CD14-positive monocyte (primary cell): ENCODE data around the gene LRRC61. TPM values are rescaled to one million over a fixed set of nuclear protein-coding genes. Genes with fewer than 3 reads are reported as not detected.

Experiments used
- DNase-seq, 3 donors: peaks; one replicate each; pipeline ENCODE4 v3.0.0-alpha.2; 2011 to 2022
- H2AFZ ChIP-seq: 2 replicates; pipeline ENCODE4 v1.6.0; 2012; ENCODE audit warnings: mild to moderate bottlenecking, low read depth, low read length, inconsistent platforms; ENCODE audit not compliant: insufficient read depth, poor library complexity, severe bottlenecking
- H3K27ac ChIP-seq, 2 donors: 1 replicate in 1 of 2; 2 replicates in 1 of 2; pipeline ENCODE4 v1.5.1; 2012 to 2013; ENCODE audit warnings: low read length in 2 of 2, control low read depth in 1 of 2, inconsistent platforms in 1 of 2, low read depth in 1 of 2, mild to moderate bottlenecking in 1 of 2
- H3K27me3 ChIP-seq, 2 donors: one replicate each; pipeline versions ENCODE4 v1.6.0 to v1.6.1; 2011 to 2013; ENCODE audit warnings: low read length in 2 of 2; ENCODE audit not compliant: control insufficient read depth in 2 of 2, insufficient read depth in 2 of 2
- H3K36me3 ChIP-seq, 2 donors: replicated peaks in 1 of 2; 1 replicate in 1 of 2; 2 replicates in 1 of 2; pipeline versions ENCODE4 v1.5.1 to v1.6.1; 2012 to 2013; ENCODE audit warnings: low read length in 2 of 2, control low read depth in 1 of 2, inconsistent platforms in 1 of 2, mild to moderate bottlenecking in 1 of 2; ENCODE audit not compliant: insufficient read depth in 2 of 2, control insufficient read depth in 1 of 2
- H3K4me1 ChIP-seq, 2 donors: 1 replicate in 1 of 2; 2 replicates in 1 of 2; pipeline versions ENCODE4 v1.5.1 to v1.6.1; 2012 to 2013; ENCODE audit warnings: low read length in 2 of 2, control low read depth in 1 of 2, inconsistent platforms in 1 of 2, mild to moderate bottlenecking in 1 of 2, moderate library complexity in 1 of 2; ENCODE audit not compliant: insufficient read depth in 2 of 2, control insufficient read depth in 1 of 2
- H3K4me2 ChIP-seq: replicated peaks from 2 replicates; pipeline ENCODE3; 2012; ENCODE audit warnings: low read length, moderate library complexity, mild to moderate bottlenecking; ENCODE audit not compliant: poor library complexity, severe bottlenecking; ENCODE audit errors: extremely low read depth
- H3K4me3 ChIP-seq, 3 experiments: fragments of 200-600 bp in 1 of 3; sonication (generic) in 1 of 3; replicated peaks in 1 of 3; 1 replicate in 2 of 3; 2 replicates in 1 of 3; pipeline ENCODE4 v1.5.1; 2011 to 2013; ENCODE audit warnings: low read length in 3 of 3, mild to moderate bottlenecking in 3 of 3, control low read depth in 2 of 3, low read depth in 2 of 3, inconsistent platforms in 1 of 3, moderate library complexity in 1 of 3
- H3K79me2 ChIP-seq: 2 replicates; pipeline ENCODE4 v1.6.0; 2012; ENCODE audit warnings: mild to moderate bottlenecking, control low read depth, inconsistent platforms, low read length, moderate library complexity; ENCODE audit not compliant: insufficient read depth
- H3K9ac ChIP-seq: 2 replicates; pipeline ENCODE4 v1.6.0; 2017; ENCODE audit warnings: low read length, mild to moderate bottlenecking; ENCODE audit not compliant: insufficient read depth, poor library complexity, severe bottlenecking
- H3K9me3 ChIP-seq, 2 donors: replicated peaks in 1 of 2; 1 replicate in 1 of 2; 2 replicates in 1 of 2; pipeline versions ENCODE4 v1.5.1 to v1.6.1; 2012 to 2013; ENCODE audit warnings: low read length in 2 of 2, control low read depth in 1 of 2; ENCODE audit not compliant: control insufficient read depth in 1 of 2, insufficient read depth in 1 of 2
- H4K20me1 ChIP-seq: 2 replicates; pipeline ENCODE4 v1.6.0; 2012; ENCODE audit warnings: mild to moderate bottlenecking, low read length, control low read depth, moderate library complexity; ENCODE audit not compliant: insufficient read depth
- H3K27ac Mint-ChIP-seq, 7 donors: one replicate each; pipeline ENCODE4 v1.8.0; 2020; ENCODE audit warnings: mild to moderate bottlenecking in 7 of 7, mixed read lengths in 7 of 7, moderate library complexity in 6 of 7, inconsistent platforms in 2 of 7
- H3K27me3 Mint-ChIP-seq, 3 donors: one replicate each; pipeline ENCODE4 v1.8.0; 2021 to 2022; ENCODE audit warnings: low read depth in 3 of 3, mild to moderate bottlenecking in 3 of 3, mixed read lengths in 3 of 3, moderate library complexity in 3 of 3, inconsistent platforms in 1 of 3
- H3K36me3 Mint-ChIP-seq, 2 donors: one replicate each; pipeline ENCODE4 v1.8.0; 2020; ENCODE audit warnings: mixed read lengths in 2 of 2, inconsistent platforms in 1 of 2, mild to moderate bottlenecking in 1 of 2
- H3K4me1 Mint-ChIP-seq: one replicate; pipeline ENCODE4 v1.8.0; 2020; ENCODE audit warnings: mild to moderate bottlenecking, mixed read lengths
- H3K4me3 Mint-ChIP-seq, 2 donors: one replicate each; pipeline ENCODE4 v1.8.0; 2020; ENCODE audit warnings: mild to moderate bottlenecking in 2 of 2, mixed read lengths in 2 of 2, moderate library complexity in 1 of 2
- H3K9me3 Mint-ChIP-seq, 7 donors: one replicate each; pipeline ENCODE4 v1.8.0; 2020 to 2022; ENCODE audit warnings: mixed read lengths in 7 of 7, mild to moderate bottlenecking in 6 of 7, moderate library complexity in 6 of 7, inconsistent platforms in 2 of 7
- CTCF ChIP-seq: fragments of 200-600 bp; IDR thresholded peaks from one replicate; pipeline ENCODE4 v1.8.0; 2022; ENCODE audit warnings: antibody characterized with exemption, mild to moderate bottlenecking
- WGBS: methylation state at CpG from one replicate; pipeline ENCODE4 v1.1.5; 2013; ENCODE audit warnings: missing lambda C conversion rate; ENCODE audit not compliant: insufficient coverage; 5-methylcytosine and 5-hydroxymethylcytosine counted together
- intact Hi-C, 2 donors: fragments of 100-400 bp; cut with micrococcal nuclease; formaldehyde crosslinking; loops; one replicate each; pipeline versions ENCODE4 v1.15.0 to v1.15.1; 2023
- polyA plus RNA-seq, 3 donors: library from polyadenylated mRNA; depleted of rRNA in 1 of 3; unstranded in 2 of 3; stranded (reverse) in 1 of 3; fragments of 300-500 nt in 2 of 3; fragments of >200 nt in 1 of 3; fragmentation: Illumina TruSeq in 2 of 3; gene quantifications; 1 replicate in 2 of 3; 2 replicates in 1 of 3; pipeline ENCODE4 v1.2.3, GENCODE V29; 2012 to 2021

Gene LRRC61
- polyA plus RNA-seq, 3 donors, result 1.4 to 8.6 (median 5.7) TPM

DNA sequence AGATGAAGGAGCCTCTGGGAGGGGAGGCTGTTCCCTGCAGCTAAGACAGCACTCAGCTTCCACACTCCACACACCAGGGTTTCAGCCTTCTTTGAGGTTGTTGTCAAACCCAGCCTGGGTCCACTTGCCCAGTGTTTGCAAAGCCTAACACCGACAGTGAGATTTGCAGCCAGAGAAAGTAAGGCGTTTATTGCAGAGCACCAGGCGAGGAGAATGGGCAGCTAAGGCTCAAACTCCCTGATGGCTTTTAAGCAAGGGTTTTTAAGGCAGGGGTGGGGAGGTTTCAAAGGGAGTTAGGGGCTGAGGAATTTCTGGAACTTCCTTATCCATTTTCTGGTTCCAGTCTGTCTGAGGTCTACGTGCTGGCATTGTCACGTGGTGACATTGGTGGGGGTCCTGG, 51.3 kb downstream of the LRRC61 start:
- Histone ChIP-seq H3K9ac (no peak overlapping the region), H3K27me3 (no peaks in the 10 kb centered on the region), H3K36me3 (peaks cover 33 to 44% of the 10 kb centered on the region in 2 donors), H3K4me1 (peaks cover 28 to 32% of the 10 kb centered on the region in 2 donors), H4K20me1 (peaks cover 53% of the 10 kb centered on the region), H3K4me3 (no peak overlapping the region), H3K27ac (no peak overlapping the region), H2AFZ (no peak overlapping the region), H3K79me2 (peaks cover 50% of the 10 kb centered on the region), H3K9me3 (no peaks in the 10 kb centered on the region), H3K4me2 (no peak overlapping the region)
- no peak for TF ChIP-seq CTCF
- peaks cover 26 to 54% of the 10 kb centered on the region in 2 donors for H3K36me3 Mint-ChIP-seq
- intact Hi-C loops, result loop anchor here in 1 of 2 donors (10.0 kb wide), 1 partner anchor 710 kb away; the partner anchor contains the start of genes AGAP3, FASTK and TMUB1
- peak overlapping the region in 2 of 7 donors; percentile 46 to 65 for H3K27ac Mint-ChIP-seq
- no peak overlapping the region for H3K4me3 Mint-ChIP-seq
- 94% methylated on average over 3 of the region's 5 CpGs for WGBS
- peaks cover 40% of the 10 kb centered on the region for H3K4me1 Mint-ChIP-seq
- peaks cover 0 to 2% (median 0%) of the 10 kb centered on the region in 7 donors for H3K9me3 Mint-ChIP-seq
- H3K27me3 Mint-ChIP-seq, result no peaks in the 10 kb centered on the region
- no peak for DNase-seq

DNA sequence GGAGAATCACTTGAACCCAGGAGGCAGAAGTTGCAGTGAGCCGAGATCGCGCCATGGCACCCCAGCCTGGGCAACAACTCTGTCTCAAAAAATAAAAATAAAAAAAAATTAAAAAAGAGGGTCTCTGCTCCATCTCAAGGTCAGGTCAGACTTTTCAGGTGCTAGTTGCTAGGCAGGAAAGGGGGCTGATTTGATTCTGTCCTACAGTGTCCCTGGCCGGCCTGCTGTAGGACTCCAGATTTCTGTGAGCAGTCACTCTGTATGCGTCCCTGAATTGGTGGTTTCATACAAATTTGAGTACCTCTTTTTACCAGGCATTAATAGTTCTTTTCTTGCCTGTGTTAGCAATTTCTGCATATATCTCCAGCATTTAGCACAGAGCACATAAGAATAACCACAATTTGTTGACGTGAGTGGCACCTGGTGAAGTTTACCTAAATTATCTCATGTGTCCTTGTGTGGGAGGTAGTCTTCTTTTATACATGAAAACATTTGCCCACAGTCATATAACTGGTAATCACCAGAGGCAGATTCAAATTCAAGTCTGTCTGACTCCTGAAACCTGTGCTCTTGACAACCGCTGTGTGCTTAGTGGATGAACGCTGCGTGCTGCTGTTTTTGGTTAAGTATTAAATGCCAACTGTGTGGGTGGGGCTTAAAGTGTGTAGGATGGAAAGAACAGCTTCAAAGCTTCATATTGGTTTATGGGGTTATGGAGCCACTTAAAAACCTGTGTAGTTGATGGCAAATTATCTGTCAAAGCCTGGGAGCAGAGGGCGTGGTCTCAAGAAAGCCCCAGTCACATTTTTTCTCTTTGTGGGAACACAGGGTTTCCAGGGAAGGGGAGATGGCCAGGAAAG, 52.7 kb downstream of the LRRC61 start:
- Histone ChIP-seq H3K4me2 (no peak overlapping the region), H3K9me3 (no peaks in the 10 kb centered on the region), H3K9ac (no peak overlapping the region), H3K36me3 (peaks cover 28 to 38% of the 10 kb centered on the region in 2 donors), H3K27me3 (no peaks in the 10 kb centered on the region), H3K27ac (peak overlapping the region in 1 of 2 donors; percentile 17), H3K4me3 (no peak overlapping the region), H2AFZ (no peak overlapping the region), H4K20me1 (peaks cover 42% of the 10 kb centered on the region), H3K79me2 (peaks cover 50% of the 10 kb centered on the region), H3K4me1 (peaks cover 30 to 32% of the 10 kb centered on the region in 2 donors)
- intact Hi-C loops, result loop anchor here in 1 of 2 donors (10.0 kb wide), 1 partner anchor 709 kb away; the partner anchor contains the start of genes AGAP3, FASTK and TMUB1
- Mint-ChIP-seq H3K4me3 (peak overlapping the region in 1 of 2 donors; percentile 24), H3K4me1 (peaks cover 41% of the 10 kb centered on the region), H3K27me3 (no peaks in the 10 kb centered on the region), H3K27ac (peak overlapping the region in 3 of 7 donors; percentile 16 to 69 (median 38)), H3K36me3 (peaks cover 24 to 50% of the 10 kb centered on the region in 2 donors), H3K9me3 (no peaks in the 10 kb centered on the region)
- WGBS, result 100% methylated on average over 2 of the region's 10 CpGs
- no peak for DNase-seq
- no peak for TF ChIP-seq CTCF
